Caki2 (cell line): ENCODE results near the gene NUBP1. TPM values are rescaled to one million over a fixed set of nuclear protein-coding genes. Genes with fewer than 3 reads are reported as not detected.
"Not testable (repeated sequence)": the region's sequence is repeated elsewhere in the genome, so short reads cannot be mapped to it uniquely, and the experiment has no call there.

Source experiments
- DNase-seq: peaks from one replicate; pipeline ENCODE4 v3.0.0-alpha.2; 2015; ENCODE audit warnings: low read depth
- in situ Hi-C: cut with HindIII; loops from 2 replicates; pipeline ENCODE4 v1.10.0; 2016; ENCODE audit warnings: low sequenced_read_pairs, low pct_unique_long_range_greater_than_20kb, mixed read lengths
- total RNA-seq: library from RNA; depleted of rRNA; stranded (reverse); fragments of >200 nt; shearing (Covaris generic); gene quantifications from 2 replicates; pipeline ENCODE4 v1.2.3, GENCODE V29; 2014; ENCODE audit warnings: low replicate concordance; rRNA removed

NUBP1 gene
- total RNA-seq, 1 experiment from 2014 or later, result 57.7 TPM

DNA sequence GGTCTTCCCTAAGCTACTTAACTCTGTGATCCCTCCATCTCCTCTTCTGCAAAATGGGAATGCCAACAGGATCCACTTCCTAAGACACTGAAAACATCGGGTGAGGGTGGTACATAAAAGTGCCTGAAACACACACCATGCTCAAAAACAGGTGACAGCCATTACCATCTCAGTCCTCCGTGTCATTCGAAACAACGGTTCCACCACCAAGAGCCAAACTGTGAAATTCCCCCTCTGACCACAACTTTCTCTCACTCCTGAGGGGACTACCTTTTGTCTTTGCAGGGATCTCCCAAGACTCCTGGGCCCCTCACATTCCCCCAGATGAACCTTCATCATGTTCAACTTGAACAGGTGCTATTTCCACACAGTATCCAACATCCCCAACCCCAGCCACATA, 37.0 kb downstream of the NUBP1 start:
- no peak for DNase-seq
- in situ Hi-C loops, result no loop called here

DNA sequence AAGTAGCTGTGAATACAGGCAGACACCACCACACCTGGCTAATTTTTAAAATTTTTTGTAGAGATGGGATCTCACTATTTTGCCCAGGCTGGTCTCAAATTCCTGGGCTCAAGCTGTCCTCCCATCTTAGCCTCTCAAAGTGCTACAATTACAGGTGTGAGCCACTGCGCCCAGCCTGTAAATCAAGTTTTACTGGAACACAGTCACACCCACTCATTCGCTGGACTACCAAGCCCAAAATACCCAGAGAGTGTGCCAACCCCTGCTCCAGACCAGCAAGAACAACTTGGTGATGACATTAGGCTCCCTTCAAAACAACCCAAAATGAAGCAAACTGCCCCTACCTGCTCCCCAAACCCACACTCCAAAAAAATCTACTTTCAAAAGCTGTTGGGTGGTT, 39.0 kb downstream of the NUBP1 start:
- DNase-seq, result no peak
- in situ Hi-C loops, result no loop called here

DNA sequence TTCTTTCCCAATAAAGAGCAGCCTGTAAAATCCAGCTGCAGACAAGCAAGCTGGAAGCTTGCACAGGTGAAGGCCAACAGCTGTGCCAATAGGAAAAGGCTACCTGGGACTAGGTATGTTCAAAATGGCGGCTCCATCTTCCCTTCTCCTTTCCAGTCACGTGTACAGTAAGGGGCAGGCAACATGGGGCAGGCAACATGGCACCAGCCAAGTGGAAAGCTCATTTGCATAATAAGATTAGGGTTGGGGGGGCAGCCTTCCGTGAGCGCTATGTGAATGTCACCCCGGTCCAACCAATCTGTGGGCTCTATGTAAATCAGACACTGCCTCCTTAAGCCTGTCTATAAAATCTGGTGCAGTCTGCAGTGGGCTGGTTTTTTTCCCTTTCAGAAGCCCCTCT, 43.7 kb downstream of the NUBP1 start:
- in situ Hi-C loops, result no loop called here
- DNase-seq, result no peak

DNA sequence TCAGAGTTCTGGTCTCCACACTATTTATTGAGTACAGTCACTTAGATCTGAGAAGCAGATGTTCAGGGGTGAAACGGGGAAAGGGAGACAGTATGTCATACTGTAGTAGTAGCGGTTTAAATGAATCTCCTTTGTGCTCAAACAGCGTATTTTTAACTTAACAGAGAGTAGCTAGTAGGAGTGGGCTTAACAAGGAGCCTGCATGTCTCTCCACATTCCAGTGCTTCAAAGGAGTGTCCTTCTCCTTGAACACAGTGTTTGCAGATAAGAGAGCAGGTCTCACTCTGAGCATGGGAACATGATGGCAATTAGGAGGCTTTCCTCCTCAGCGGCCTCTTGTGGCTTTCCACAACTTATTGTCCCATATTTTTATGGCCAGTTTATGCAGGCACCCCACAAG, 45.0 kb downstream of the NUBP1 start:
- in situ Hi-C loops, DNase-seq: not testable (repeated sequence)

DNA sequence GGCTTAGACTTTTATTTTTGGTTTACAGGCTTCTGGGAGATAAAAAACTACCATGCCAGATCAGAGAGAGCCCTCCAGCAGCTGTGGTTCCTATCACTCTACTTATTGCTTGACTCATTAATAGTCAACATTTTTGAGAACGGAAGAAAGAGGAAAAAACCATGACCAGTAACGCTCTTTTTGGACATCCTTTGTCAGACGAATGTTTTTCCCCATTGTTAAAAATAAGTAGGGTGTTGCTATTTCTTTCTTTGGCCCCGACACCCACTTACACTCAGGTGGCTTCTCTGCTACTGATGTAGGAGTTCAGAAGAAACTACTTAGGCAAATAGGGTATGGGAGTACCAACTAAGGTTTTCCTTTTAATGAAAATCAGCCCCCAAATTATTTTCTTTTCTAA, 47.4 kb downstream of the NUBP1 start:
- in situ Hi-C loops, result no loop called here
- DNase-seq, result no peak

DNA sequence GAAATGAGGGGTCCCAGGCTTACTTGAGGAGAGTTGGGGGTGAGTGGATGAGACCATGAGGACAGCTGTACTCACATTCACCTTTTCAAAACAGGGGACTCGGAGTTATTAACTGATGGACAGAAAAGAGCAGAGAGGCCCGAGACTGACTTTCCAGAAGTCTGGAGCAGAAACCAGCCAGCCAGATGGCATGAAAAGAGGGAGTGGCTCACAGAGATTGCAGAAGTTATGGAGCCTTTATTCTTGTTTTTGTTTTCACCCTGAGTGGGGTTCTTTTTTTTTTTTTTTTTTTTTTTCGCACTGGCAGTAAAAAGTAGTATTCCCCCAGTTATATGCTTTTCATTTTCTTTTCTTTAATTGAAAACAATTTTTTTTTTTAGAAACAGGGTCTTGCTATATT, 56.1 kb downstream of the NUBP1 start:
- in situ Hi-C loops, result no loop called here
- no peak for DNase-seq

DNA sequence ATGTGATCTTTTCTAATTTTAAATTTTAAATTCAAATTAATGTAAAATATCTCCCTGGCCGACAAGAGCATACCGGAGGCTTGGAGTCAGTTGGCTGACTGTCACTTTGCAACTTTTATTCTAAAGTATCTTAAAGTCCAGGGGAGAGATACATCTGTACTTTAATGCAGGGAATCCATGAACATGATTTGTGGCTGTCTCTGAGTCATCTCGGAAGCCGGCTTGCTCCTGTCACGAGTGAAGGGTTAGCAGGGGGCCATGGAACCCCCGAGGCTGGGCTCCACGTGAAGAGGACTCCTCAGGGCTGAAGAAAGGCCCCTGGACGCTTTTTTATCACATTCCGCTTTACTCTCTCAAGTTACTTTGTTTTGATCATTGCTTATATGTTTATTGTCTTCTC, 61.7 kb downstream of the NUBP1 start:
- in situ Hi-C loops, result no loop called here

DNA sequence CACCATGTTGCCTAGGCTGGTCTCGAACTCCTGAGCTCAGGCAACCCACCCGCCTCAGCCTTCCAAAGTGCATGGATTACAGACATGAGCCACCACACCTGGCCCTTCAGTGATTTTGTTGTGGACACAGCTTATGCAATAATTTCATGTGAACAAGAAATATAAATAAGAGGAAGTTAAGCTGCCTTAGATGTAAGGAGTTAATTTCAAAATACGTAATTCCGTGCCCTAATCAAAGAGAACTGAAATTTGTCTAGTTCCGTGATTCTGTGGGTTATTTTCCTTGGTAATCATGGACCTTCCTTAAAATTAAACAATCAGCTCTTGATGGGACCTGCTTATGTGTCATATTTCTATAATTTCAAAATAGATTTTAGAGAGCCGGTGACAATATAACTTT, 63.1 kb downstream of the NUBP1 start:
- no peak for DNase-seq
- in situ Hi-C loops, result no loop called here

More for the DNA sequence above, 61.7 kb downstream of the NUBP1 start:
- DNase-seq, result no peak

DNA sequence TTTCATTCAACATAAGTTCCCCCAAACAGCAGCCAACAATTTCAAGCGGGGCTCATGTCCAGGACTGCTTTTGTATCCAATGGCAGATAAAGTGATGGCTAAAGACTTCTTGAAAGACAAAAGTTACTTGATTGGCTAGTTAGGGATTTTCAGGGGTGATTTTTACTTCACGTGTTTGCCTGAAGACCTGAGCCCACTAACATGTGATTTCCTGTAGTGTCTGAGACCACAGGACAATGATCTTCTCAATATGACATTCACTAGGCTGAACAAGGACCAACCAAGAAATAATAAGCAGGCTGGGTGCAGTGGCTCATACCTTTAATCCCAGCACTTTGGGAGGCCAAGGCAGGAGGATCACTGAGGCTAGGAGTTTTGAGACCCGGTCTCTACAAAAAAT, 64.6 kb downstream of the NUBP1 start:
- in situ Hi-C loops, result no loop called here
- DNase-seq, result no peak

DNA sequence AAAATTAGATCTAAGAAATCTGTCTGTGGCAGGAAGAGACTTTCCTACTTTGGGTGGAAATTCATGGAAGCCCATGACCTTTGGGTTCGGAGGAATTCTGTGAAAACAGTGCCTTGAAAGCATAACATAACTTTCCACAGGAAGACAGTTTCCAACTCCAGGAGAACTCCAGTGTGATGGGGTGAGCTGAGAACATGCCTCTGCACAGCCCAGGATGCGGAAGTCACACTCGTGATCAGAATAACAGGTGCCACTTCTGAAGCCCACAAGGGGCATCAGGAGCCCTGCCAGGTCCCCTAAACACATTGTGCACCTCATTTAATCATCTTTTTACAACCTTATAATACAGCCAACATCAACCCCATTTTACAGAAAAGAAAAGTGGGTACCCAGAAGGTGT, 65.2 kb downstream of the NUBP1 start:
- in situ Hi-C loops, result no loop called here
- no peak for DNase-seq

DNA sequence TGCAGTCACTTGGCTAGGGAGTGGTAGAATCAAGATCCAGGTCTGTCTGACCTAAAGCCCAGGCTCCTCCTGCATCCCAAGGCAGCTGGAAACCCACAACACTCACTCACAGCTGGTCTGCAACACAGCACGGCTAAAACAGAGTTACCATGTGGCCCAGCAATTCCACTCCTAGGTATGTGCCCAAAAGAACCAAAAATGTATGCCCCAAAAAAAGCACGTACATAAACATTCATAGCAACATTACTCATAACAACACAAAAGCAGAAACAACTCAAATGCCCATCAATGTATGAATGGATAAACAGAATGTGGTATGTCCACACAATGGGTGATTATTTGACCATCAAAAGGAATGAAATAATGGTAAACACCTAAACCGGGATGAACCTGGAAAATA, 66.1 kb downstream of the NUBP1 start:
- DNase-seq, result no peak
- in situ Hi-C loops, result no loop called here

DNA sequence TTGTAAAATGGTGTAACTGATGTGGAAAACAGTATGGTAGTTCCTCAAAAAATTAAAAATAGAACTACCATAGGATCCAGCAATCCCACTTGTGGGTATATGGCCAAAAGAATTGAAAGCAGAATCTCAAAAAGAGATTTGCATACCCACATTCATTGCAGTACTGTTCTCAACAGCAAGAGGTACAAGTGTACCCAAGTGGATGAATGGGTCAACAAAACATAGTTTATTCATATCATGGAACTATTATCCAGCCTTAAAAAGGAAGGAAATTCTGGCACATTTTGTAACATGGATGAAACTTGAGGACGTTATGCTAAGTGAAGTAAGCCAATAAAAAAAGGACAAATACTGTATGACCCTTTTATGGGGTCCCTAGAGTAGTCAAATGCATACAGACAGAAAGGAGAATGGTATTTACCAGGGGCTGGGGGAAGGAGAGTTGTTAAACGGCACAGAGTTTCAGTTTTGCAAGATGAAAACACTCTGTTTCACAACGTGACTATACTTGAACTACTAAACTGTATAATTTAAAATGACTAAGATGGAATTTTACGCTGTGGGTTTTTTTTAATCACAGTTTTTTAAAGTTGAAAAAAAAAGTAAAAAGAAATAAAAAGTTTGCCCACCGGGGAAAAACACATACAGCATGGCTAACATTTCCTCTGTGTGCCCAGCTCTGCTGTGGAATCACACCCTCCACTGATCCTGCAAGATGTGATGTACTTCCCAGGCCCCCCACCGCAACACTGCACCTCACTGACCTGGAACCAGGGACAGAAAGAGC, 68.9 kb downstream of the NUBP1 start:
- DNase-seq, result no peak
- in situ Hi-C loops, result no loop called here

DNA sequence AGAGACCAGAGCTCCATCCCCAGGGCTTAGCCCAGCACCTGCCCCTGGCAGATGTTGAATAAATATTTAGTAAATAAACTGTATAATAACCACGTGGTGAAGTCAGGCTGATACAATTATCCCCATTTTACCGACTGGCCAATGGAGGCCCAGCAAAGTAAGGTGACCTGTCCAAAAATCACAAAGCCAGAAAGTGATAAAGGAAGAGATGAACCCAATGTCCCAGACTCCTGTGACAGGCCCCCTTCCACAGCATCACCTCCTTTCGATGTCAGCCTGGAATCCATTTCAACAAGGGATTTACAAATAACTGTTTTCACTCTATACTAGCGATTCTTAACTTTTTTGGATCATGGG, 69.4 kb downstream of the NUBP1 start:
- in situ Hi-C loops, result no loop called here
- DNase-seq, result no peak

DNA sequence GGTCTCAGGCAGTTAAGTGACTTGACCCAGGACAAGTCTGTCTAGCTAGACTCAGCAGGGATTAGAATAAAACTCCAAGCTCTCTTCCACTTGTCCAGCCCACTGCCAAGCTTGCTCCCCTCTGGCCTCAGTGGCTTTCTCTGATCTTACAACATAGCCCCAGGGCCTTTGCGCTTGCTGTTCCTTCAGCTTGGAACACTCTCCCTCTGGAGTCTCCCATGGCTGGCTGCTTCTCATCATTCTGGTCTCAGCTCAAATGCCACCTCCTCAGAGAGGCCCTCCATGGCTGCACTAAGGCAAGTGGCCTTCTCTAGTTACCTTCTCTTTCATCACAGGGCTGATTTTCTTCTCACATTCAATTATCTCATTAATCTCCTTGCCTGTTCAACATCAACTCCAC, 73.9 kb downstream of the NUBP1 start:
- in situ Hi-C loops, result no loop called here
- DNase-seq, result no peak

DNA sequence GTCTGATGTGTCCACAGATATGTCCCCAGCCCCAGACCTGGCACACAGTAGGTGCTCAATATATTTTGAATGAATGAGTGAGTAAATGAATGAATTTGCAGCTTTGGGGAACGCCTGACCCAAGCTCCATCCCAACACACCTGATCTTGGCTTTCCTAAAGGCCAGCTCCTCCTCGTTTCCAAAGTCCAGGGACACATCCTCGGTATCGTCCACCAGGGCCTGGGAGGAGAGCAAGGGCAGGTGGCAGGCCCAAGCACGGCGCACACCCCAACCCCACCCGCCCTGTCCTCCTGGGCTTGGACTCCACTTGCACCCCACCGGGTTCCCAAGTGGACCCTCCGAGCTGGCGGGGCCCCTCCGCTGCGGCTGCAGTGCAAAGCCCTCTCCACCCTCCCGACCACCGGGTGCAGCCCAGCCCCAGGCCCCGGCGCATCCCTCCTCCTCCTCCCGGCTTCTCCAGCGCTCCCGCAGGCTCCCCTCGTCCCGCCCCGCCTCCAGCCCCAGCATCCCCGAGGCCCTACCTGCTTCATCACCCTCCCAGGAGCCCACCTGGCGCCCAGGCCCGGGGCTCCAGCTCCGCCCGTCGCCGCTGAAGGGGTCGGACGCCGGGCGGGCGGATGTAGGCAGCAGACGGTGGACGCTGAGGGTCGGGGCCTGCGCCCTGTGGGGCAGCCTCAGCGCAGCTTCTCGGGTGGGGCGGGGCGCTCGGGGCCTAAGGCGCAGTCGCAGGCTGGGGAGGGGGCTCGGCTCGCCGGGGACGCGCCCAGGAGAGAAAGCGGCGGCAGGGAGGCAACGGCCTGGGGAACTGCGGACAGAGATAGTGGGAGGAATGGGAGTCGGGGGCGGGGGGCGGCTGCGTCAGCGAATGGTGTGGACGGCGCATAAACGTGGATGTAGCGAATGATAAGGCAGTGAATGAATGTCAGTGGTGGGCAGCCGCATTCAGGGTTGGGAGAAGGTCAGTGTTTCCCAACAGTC, 74.6 kb downstream of the NUBP1 start, which contains the start of gene TVP23A:
Gene TVP23A (minus strand): TSS at position 832 of the 979 bp plus-strand sequence. CDS start 301 bp downstream, at position 531.
- in situ Hi-C loops, result no loop called here
- DNase-seq, result no peak

Other genes with a start within 250 kb of the NUBP1 start
- 4.2 and 8.9 TPM in 2 replicates for gene EMP2, start 163.2 kb upstream of the NUBP1 start, total RNA-seq
- gene TEKT5, start 48.9 kb upstream of the NUBP1 start, total RNA-seq, result not detected in 2 replicates
- gene TVP23A, start 75.0 kb downstream of the NUBP1 start, total RNA-seq, result not detected in 2 replicates
- not detected in 2 replicates for gene CIITA, start 133.4 kb downstream of the NUBP1 start, total RNA-seq
- 68.1 and 71.5 TPM in 2 replicates for gene DEXI, start 198.6 kb downstream of the NUBP1 start, total RNA-seq
- 17.7 and 25.7 TPM in 2 replicates for gene CLEC16A, start 200.7 kb downstream of the NUBP1 start, total RNA-seq